Measurements from ENCODE around the gene TNFRSF8.

DNA sequence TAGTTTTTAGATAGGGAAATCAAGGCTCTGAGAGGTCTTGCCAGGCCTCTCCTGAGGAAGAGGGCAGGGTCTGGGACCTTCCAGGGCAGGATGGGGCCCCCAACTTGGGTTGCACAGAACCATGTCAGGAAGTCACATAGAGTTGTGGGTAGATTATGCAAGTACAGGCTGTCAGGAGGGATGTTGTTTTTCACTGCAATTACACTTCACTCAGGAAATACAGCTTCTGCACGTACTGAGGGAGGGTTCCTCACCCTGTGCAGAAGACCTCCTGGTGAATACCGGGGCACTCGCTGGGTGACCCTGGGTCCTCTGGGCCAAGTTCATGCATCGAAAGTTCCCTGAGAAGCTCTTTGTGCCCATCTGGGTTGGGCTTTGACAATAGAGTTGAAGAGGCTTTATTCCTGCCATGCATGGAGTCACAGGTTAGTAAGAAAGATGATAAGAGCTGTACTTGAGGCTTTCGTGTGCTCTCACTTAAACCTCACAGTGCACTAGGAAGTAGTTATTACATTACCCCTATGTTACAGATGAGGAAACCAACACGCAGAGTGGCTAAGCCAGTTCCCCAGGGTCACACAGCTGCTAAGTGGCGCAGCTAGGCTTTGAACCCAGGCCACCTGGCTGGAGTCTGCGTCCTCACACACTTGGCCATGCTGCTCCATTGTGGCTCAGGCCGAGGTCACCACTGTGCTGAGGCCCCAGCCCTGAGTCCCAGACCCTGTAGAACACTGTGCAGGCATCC is 87.5 kb downstream of the TNFRSF8 start:
- TF ChIP-seq POLR2A (conservative IDR thresholded peaks at IDR 0.05): no peak
- TF ChIP-seq POLR2G (IDR thresholded peaks at IDR 0.05; ENCODE audit: low read depth, low read length): no peak
- TF ChIP-seq ZNF143 (CRISPR knock-in tag; IDR thresholded peaks at IDR 0.05): no peak
- TF ChIP-seq ELF4 (CRISPR knock-in tag; IDR thresholded peaks at IDR 0.05): no peak
- TF ChIP-seq ZNF175 (CRISPR knock-in tag; IDR thresholded peaks at IDR 0.05; ENCODE audit: low read depth): no peak
- TF ChIP-seq, protein P1, sequence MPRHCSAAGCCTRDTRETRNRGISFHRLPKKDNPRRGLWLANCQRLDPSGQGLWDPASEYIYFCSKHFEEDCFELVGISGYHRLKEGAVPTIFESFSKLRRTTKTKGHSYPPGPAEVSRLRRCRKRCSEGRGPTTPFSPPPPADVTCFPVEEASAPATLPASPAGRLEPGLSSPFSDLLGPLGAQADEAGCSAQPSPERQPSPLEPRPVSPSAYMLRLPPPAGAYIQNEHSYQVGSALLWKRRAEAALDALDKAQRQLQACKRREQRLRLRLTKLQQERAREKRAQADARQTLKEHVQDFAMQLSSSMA (CRISPR knock-in tag; IDR thresholded peaks at IDR 0.05): no peak
- TF ChIP-seq, protein P2, sequence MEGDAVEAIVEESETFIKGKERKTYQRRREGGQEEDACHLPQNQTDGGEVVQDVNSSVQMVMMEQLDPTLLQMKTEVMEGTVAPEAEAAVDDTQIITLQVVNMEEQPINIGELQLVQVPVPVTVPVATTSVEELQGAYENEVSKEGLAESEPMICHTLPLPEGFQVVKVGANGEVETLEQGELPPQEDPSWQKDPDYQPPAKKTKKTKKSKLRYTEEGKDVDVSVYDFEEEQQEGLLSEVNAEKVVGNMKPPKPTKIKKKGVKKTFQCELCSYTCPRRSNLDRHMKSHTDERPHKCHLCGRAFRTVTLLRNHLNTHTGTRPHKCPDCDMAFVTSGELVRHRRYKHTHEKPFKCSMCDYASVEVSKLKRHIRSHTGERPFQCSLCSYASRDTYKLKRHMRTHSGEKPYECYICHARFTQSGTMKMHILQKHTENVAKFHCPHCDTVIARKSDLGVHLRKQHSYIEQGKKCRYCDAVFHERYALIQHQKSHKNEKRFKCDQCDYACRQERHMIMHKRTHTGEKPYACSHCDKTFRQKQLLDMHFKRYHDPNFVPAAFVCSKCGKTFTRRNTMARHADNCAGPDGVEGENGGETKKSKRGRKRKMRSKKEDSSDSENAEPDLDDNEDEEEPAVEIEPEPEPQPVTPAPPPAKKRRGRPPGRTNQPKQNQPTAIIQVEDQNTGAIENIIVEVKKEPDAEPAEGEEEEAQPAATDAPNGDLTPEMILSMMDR (IDR thresholded peaks at IDR 0.05 in 2 of 3, conservative IDR thresholded peaks at IDR 0.05 in 1 of 3; ENCODE audit: insufficient read depth in 2 of 3, low read depth in 1 of 3, low read length in 3 of 3): no peak
